ENCODE measurements around the gene LRIT3. TPM values are rescaled to one million over a fixed set of nuclear protein-coding genes. Genes with fewer than 3 reads are reported as not detected.

LRIT3 gene
- total RNA-seq (2014; rRNA removed; shearing (Covaris generic)), result 0.03 and 0.20 TPM in 2 replicates

- H3K36me3 ChIP-seq, result no peaks in the 10 kb centered on the region
- no peaks in the 10 kb centered on the region for H3K9me3 ChIP-seq (replicated peaks)
- no peaks in the 10 kb centered on the region for H3K4me1 ChIP-seq
- no peak for DNase-seq
- H3K4me3 ChIP-seq, result no peak within 1 kb of the TSS
- H3K27me3 ChIP-seq, result no peaks in the 10 kb centered on the region
- H3K27ac ChIP-seq, result no peak within 1 kb of the TSS
Observed at GRCh38 chr4:109847896-109848442, at the start of gene LRIT3. LRIT3 (plus strand) TSS chr4:109848107; CDS start chr4:109848202, 95 bp downstream.

- H3K4me3 ChIP-seq, result no peak overlapping the region
- H3K36me3 ChIP-seq, result no peaks in the 10 kb centered on the region
- H3K9me3 ChIP-seq (replicated peaks), result no peaks in the 10 kb centered on the region
- no peak overlapping the region for H3K27ac ChIP-seq
- DNase-seq, result peak in 1 of 2 experiments; percentile 6
- H3K4me1 ChIP-seq, result peaks cover 11% of the 10 kb centered on the region
- H3K27me3 ChIP-seq, result no peaks in the 10 kb centered on the region
Observed at GRCh38 chr4:109798866-109799265, 49.0 kb upstream of the LRIT3 start.

- DNase-seq, result peak in 1 of 2 experiments; percentile 27
Observed at GRCh38 chr4:109801099-109801789, 46.7 kb upstream of the LRIT3 start.

GRCh38 chr4:109801895-109802319, 46.0 kb upstream of the LRIT3 start, which contains the start of gene CFI:
CFI (minus strand) TSS chr4:109801999; CDS start chr4:109801971, 28 bp downstream.
- H3K9me3 ChIP-seq (replicated peaks), result no peaks in the 10 kb centered on the region
- H3K4me3 ChIP-seq, result peak within 1 kb of the TSS; percentile 52
- no peaks in the 10 kb centered on the region for H3K27me3 ChIP-seq
- peak; percentile 19 to 77 for DNase-seq
- no peaks in the 10 kb centered on the region for H3K36me3 ChIP-seq
- H3K27ac ChIP-seq, result peak within 1 kb of the TSS; percentile 22; the same call in 1 of the 2 replicates
- peaks cover 16% of the 10 kb centered on the region for H3K4me1 ChIP-seq

More at GRCh38 chr4:109801099-109801789, 46.7 kb upstream of the LRIT3 start:
- no peaks in the 10 kb centered on the region for H3K9me3 ChIP-seq (replicated peaks)
- no peaks in the 10 kb centered on the region for H3K36me3 ChIP-seq
- H3K4me3 ChIP-seq, result peak overlapping the region; percentile 52
- peak overlapping the region; percentile 22; the same call in 1 of the 2 replicates for H3K27ac ChIP-seq
- peaks cover 16% of the 10 kb centered on the region for H3K4me1 ChIP-seq
- H3K27me3 ChIP-seq, result no peaks in the 10 kb centered on the region

GRCh38 chr4:109803924-109804571, 43.9 kb upstream of the LRIT3 start:
- peak; percentile 53 to 77 for DNase-seq
- no peaks in the 10 kb centered on the region for H3K9me3 ChIP-seq (replicated peaks)

GRCh38 chr4:109809655-109810054, 38.3 kb upstream of the LRIT3 start:
- no peaks in the 10 kb centered on the region for H3K36me3 ChIP-seq
- no peaks in the 10 kb centered on the region for H3K27me3 ChIP-seq
- no peak overlapping the region for H3K27ac ChIP-seq
- peaks cover 3% of the 10 kb centered on the region; the same call in 1 of the 2 replicates for H3K4me1 ChIP-seq
- no peaks in the 10 kb centered on the region for H3K9me3 ChIP-seq (replicated peaks)
- DNase-seq, result no peak
- H3K4me3 ChIP-seq, result no peak overlapping the region

More at GRCh38 chr4:109803924-109804571, 43.9 kb upstream of the LRIT3 start:
- no peaks in the 10 kb centered on the region for H3K36me3 ChIP-seq
- peaks cover 19% of the 10 kb centered on the region for H3K4me1 ChIP-seq
- H3K27ac ChIP-seq, result no peak overlapping the region
- H3K4me3 ChIP-seq, result no peak overlapping the region
- no peaks in the 10 kb centered on the region for H3K27me3 ChIP-seq

GRCh38 chr4:109810552-109811387, 37.1 kb upstream of the LRIT3 start:
- no peak overlapping the region for H3K4me3 ChIP-seq
- no peak overlapping the region for H3K27ac ChIP-seq
- no peaks in the 10 kb centered on the region for H3K36me3 ChIP-seq
- no peak for DNase-seq
- H3K9me3 ChIP-seq (replicated peaks), result no peaks in the 10 kb centered on the region
- H3K4me1 ChIP-seq, result peaks cover 3% of the 10 kb centered on the region; the same call in 1 of the 2 replicates
- H3K27me3 ChIP-seq, result no peaks in the 10 kb centered on the region

GRCh38 chr4:109811707-109812106, 36.2 kb upstream of the LRIT3 start:
- DNase-seq, result no peak
- Histone ChIP-seq H3K27ac (no peak overlapping the region), H3K9me3 (replicated peaks) (no peaks in the 10 kb centered on the region), H3K4me3 (no peak overlapping the region), H3K4me1 (peaks cover 7% of the 10 kb centered on the region), H3K27me3 (no peaks in the 10 kb centered on the region), H3K36me3 (no peaks in the 10 kb centered on the region)

GRCh38 chr4:109815151-109816081, 32.5 kb upstream of the LRIT3 start, which contains the start of gene GAR1:
GAR1 (plus strand) TSS chr4:109815762; CDS start chr4:109816165, 403 bp downstream.
- no peaks in the 10 kb centered on the region for H3K9me3 ChIP-seq (replicated peaks)
- H3K36me3 ChIP-seq, result peaks cover 24% of the 10 kb centered on the region
- peak within 1 kb of the TSS; percentile 79 for H3K4me3 ChIP-seq
- no peaks in the 10 kb centered on the region for H3K27me3 ChIP-seq
- H3K27ac ChIP-seq, result peak within 1 kb of the TSS; percentile 67
- H3K4me1 ChIP-seq, result peaks cover 7% of the 10 kb centered on the region
- DNase-seq, result peak; percentile 84 to 88

GRCh38 chr4:109816082-109816442, 31.8 kb upstream of the LRIT3 start:
- DNase-seq, result peak; percentile 15 to 22
- H3K27me3 ChIP-seq, result no peaks in the 10 kb centered on the region
- peaks cover 7% of the 10 kb centered on the region for H3K4me1 ChIP-seq
- H3K4me3 ChIP-seq, result peak overlapping the region; percentile 79
- peaks cover 26% of the 10 kb centered on the region for H3K36me3 ChIP-seq
- peak overlapping the region; percentile 67 for H3K27ac ChIP-seq
- H3K9me3 ChIP-seq (replicated peaks), result no peaks in the 10 kb centered on the region

GRCh38 chr4:109816894-109817293, 31.0 kb upstream of the LRIT3 start:
- H3K4me3 ChIP-seq, result peak overlapping the region; percentile 79
- no peak overlapping the region for H3K27ac ChIP-seq
- H3K36me3 ChIP-seq, result peaks cover 32% of the 10 kb centered on the region
- no peaks in the 10 kb centered on the region for H3K27me3 ChIP-seq
- H3K9me3 ChIP-seq (replicated peaks), result no peaks in the 10 kb centered on the region
- DNase-seq, result no peak
- peaks cover 7% of the 10 kb centered on the region for H3K4me1 ChIP-seq

- peaks cover 41% of the 10 kb centered on the region for H3K36me3 ChIP-seq
- no peaks in the 10 kb centered on the region for H3K9me3 ChIP-seq (replicated peaks)
- no peaks in the 10 kb centered on the region for H3K27me3 ChIP-seq
- H3K4me3 ChIP-seq, result no peak overlapping the region
- no peak overlapping the region for H3K27ac ChIP-seq
- H3K4me1 ChIP-seq, result peaks cover 7% of the 10 kb centered on the region
- no peak for DNase-seq
Observed at GRCh38 chr4:109818268-109818667, 29.6 kb upstream of the LRIT3 start.

GRCh38 chr4:109820563-109820962, 27.3 kb upstream of the LRIT3 start:
- no peak overlapping the region for H3K4me3 ChIP-seq
- H3K27ac ChIP-seq, result no peak overlapping the region
- no peaks in the 10 kb centered on the region for H3K27me3 ChIP-seq
- H3K4me1 ChIP-seq, result peaks cover 7% of the 10 kb centered on the region
- DNase-seq, result no peak
- peaks cover 59% of the 10 kb centered on the region for H3K36me3 ChIP-seq
- H3K9me3 ChIP-seq (replicated peaks), result no peaks in the 10 kb centered on the region
